ENCODE measurements around the gene POLR2I. TPM values are rescaled to one million over a fixed set of nuclear protein-coding genes. Genes with fewer than 3 reads are reported as not detected.

POLR2I gene
- total and polyA plus RNA-seq, 2 of the 13 experiments (the other 11 are each of a cell fraction or from before 2014, with no cell fraction given): 40.5 to 104 TPM

DNA sequence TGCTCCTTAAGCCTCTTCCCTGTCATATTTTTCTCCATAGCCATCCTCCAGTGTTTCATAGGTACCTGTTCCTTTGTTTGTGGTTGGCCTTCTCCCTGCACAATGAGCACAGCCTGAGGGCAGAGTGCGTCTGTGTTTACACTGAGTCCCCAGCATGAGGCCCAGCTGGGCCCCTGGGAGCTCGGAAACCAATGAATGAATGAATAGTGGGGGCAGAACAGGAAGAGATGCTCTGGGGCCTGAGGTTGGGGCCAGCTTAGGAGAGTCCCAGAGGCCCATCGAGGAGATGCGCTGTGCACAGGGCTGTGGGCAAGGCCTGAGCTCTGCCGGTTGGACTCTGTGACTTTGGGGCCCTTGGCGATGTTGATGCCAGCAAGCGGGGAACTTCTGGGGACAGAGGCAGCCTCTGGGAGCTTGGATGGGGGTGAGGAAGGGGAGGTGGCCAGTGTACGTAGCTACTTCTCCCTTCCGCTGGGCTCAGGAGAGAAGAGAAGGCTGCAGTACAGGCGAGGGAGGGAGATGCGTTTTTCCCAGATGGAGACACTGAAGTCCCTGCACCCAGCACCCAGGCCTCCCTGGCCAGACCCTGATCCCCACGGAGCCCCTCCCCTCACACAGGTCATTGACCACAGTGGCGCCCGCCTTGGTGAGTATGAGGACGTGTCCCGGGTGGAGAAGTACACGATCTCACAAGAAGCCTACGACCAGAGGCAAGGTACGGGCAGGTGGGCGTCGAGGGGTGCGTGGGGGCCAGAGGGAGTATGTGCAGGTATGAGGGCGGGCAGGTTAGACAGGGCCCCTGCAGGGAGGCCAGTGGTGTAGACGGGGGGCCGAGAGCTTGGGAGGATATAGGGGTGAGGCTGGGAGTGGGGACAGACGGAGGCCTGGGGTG is 5.7 kb upstream of the POLR2I start (continued):
- TF ChIP-seq, protein P1, sequence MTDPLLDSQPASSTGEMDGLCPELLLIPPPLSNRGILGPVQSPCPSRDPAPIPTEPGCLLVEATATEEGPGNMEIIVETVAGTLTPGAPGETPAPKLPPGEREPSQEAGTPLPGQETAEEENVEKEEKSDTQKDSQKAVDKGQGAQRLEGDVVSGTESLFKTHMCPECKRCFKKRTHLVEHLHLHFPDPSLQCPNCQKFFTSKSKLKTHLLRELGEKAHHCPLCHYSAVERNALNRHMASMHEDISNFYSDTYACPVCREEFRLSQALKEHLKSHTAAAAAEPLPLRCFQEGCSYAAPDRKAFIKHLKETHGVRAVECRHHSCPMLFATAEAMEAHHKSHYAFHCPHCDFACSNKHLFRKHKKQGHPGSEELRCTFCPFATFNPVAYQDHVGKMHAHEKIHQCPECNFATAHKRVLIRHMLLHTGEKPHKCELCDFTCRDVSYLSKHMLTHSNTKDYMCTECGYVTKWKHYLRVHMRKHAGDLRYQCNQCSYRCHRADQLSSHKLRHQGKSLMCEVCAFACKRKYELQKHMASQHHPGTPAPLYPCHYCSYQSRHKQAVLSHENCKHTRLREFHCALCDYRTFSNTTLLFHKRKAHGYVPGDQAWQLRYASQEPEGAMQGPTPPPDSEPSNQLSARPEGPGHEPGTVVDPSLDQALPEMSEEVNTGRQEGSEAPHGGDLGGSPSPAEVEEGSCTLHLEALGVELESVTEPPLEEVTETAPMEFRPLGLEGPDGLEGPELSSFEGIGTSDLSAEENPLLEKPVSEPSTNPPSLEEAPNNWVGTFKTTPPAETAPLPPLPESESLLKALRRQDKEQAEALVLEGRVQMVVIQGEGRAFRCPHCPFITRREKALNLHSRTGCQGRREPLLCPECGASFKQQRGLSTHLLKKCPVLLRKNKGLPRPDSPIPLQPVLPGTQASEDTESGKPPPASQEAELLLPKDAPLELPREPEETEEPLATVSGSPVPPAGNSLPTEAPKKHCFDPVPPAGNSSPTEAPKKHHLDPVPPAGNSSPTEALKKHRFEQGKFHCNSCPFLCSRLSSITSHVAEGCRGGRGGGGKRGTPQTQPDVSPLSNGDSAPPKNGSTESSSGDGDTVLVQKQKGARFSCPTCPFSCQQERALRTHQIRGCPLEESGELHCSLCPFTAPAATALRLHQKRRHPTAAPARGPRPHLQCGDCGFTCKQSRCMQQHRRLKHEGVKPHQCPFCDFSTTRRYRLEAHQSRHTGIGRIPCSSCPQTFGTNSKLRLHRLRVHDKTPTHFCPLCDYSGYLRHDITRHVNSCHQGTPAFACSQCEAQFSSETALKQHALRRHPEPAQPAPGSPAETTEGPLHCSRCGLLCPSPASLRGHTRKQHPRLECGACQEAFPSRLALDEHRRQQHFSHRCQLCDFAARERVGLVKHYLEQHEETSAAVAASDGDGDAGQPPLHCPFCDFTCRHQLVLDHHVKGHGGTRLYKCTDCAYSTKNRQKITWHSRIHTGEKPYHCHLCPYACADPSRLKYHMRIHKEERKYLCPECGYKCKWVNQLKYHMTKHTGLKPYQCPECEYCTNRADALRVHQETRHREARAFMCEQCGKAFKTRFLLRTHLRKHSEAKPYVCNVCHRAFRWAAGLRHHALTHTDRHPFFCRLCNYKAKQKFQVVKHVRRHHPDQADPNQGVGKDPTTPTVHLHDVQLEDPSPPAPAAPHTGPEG (CRISPR knock-in tag; IDR thresholded peaks at IDR 0.05): no peak
- TF ChIP-seq, protein P2, sequence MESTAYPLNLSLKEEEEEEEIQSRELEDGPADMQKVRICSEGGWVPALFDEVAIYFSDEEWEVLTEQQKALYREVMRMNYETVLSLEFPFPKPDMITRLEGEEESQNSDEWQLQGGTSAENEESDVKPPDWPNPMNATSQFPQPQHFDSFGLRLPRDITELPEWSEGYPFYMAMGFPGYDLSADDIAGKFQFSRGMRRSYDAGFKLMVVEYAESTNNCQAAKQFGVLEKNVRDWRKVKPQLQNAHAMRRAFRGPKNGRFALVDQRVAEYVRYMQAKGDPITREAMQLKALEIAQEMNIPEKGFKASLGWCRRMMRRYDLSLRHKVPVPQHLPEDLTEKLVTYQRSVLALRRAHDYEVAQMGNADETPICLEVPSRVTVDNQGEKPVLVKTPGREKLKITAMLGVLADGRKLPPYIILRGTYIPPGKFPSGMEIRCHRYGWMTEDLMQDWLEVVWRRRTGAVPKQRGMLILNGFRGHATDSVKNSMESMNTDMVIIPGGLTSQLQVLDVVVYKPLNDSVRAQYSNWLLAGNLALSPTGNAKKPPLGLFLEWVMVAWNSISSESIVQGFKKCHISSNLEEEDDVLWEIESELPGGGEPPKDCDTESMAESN (CRISPR knock-in tag; conservative IDR thresholded peaks at IDR 0.05): peak; percentile 91
- TF ChIP-seq RNF2 (conservative IDR thresholded peaks at IDR 0.05; ENCODE audit: low read depth) (no peak), HNF4A (CRISPR knock-in tag; IDR thresholded peaks at IDR 0.05) (peak; percentile 88), NCOA2 (CRISPR knock-in tag; IDR thresholded peaks at IDR 0.05) (peak; percentile 79)
- TF ChIP-seq, protein P3, sequence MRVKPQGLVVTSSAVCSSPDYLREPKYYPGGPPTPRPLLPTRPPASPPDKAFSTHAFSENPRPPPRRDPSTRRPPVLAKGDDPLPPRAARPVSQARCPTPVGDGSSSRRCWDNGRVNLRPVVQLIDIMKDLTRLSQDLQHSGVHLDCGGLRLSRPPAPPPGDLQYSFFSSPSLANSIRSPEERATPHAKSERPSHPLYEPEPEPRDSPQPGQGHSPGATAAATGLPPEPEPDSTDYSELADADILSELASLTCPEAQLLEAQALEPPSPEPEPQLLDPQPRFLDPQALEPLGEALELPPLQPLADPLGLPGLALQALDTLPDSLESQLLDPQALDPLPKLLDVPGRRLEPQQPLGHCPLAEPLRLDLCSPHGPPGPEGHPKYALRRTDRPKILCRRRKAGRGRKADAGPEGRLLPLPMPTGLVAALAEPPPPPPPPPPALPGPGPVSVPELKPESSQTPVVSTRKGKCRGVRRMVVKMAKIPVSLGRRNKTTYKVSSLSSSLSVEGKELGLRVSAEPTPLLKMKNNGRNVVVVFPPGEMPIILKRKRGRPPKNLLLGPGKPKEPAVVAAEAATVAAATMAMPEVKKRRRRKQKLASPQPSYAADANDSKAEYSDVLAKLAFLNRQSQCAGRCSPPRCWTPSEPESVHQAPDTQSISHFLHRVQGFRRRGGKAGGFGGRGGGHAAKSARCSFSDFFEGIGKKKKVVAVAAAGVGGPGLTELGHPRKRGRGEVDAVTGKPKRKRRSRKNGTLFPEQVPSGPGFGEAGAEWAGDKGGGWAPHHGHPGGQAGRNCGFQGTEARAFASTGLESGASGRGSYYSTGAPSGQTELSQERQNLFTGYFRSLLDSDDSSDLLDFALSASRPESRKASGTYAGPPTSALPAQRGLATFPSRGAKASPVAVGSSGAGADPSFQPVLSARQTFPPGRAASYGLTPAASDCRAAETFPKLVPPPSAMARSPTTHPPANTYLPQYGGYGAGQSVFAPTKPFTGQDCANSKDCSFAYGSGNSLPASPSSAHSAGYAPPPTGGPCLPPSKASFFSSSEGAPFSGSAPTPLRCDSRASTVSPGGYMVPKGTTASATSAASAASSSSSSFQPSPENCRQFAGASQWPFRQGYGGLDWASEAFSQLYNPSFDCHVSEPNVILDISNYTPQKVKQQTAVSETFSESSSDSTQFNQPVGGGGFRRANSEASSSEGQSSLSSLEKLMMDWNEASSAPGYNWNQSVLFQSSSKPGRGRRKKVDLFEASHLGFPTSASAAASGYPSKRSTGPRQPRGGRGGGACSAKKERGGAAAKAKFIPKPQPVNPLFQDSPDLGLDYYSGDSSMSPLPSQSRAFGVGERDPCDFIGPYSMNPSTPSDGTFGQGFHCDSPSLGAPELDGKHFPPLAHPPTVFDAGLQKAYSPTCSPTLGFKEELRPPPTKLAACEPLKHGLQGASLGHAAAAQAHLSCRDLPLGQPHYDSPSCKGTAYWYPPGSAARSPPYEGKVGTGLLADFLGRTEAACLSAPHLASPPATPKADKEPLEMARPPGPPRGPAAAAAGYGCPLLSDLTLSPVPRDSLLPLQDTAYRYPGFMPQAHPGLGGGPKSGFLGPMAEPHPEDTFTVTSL (CRISPR knock-in tag; IDR thresholded peaks at IDR 0.05; ENCODE audit: borderline replicate concordance): peak; percentile 73; the same call in 1 of the 2 replicates
